ENCODE measurements around the gene ERO1B.

ERO1B gene

GRCh38 chr1:236253918-236254637 is 27.7 kb downstream of the ERO1B start:
- no peak for DNase-seq (ENCODE audit: low read depth in 1 of 2, low spot score in 1 of 2)

DNA sequence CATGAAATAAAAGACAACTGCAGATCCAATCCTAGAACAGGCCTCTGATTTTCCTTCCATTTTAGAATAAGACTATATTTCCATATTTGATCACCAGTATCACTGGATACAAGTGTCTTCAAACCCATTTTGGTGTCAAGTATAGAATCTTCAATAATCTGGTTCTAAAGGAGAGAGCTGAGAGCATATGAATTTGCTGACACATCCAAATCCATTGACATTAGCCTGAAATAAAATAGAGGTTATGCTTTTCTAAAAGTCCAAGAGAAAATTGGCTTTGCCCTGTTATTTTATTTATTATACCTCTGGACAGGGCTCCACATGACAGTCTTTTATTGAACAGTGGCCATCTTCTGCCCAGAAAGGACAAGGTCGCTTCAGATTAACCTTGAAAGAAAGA is 28.6 kb downstream of the ERO1B start:
- no peak for DNase-seq (ENCODE audit: low read depth in 1 of 2, low spot score in 1 of 2)

- DNase-seq (ENCODE audit: low read depth in 1 of 2, low spot score in 1 of 2): no peak
These were observed 30.2 kb downstream of the ERO1B start for GRCh38 chr1:236251587-236251986.

DNA sequence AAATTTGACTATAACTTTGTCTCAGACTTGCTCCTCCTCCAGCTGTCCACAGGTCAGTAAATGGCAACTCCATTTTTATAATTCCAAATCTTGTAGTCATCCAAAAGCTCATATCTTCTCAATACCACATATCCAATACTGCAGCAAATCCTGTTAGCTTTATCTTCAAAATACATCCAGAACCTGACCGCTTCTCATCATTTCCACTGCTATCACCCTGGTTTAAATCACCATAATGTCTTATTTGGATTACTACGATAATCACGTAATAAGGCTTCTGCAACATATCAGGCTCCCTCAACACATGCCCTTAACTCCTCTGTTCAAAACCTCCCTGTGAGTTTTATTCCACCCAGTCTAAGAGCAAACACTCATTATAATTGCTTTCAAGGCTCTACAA is 34.5 kb downstream of the ERO1B start:
- DNase-seq (ENCODE audit: low read depth in 1 of 2, low spot score in 1 of 2): no peak

DNA sequence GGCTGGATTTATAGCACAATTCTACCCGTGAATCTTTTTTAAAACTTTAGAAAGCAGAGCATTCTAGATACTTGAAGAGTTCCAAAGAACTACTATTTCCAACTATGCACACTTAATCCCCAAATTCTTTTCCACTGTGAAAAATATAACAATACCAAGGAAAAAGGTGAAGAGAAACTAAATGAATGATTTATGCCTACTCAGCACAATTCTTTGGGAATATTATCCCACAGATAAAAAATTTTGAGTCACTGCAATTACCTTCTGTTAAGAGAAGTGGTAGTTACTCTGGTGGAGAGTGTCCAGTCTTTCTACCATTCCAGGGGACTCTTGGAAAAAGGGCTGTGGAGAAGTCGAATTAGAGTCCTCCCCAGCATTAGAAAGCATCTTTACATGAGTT is 39.2 kb downstream of the ERO1B start:
- DNase-seq (ENCODE audit: low read depth in 1 of 2, low spot score in 1 of 2): no peak

DNA sequence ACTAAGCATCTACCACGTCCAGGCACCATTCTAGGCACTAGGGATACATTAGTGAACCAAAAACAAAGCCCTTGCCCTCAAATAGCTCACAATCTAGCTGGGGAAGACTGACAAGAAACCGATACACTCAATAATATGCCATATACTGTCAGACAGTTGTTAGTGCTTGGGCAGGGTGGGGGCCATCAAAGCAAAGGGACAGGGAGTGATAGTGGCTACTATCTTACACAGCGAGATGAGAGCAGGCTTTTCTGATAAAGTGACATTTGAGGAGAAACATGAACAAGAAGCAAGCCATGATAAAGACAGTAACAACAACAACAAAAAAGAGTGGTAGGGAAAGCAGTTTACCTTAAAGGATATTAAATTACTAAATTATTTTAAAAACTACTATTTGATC is 41.1 kb downstream of the ERO1B start:
- DNase-seq (ENCODE audit: low read depth in 1 of 2, low spot score in 1 of 2): no peak

DNA sequence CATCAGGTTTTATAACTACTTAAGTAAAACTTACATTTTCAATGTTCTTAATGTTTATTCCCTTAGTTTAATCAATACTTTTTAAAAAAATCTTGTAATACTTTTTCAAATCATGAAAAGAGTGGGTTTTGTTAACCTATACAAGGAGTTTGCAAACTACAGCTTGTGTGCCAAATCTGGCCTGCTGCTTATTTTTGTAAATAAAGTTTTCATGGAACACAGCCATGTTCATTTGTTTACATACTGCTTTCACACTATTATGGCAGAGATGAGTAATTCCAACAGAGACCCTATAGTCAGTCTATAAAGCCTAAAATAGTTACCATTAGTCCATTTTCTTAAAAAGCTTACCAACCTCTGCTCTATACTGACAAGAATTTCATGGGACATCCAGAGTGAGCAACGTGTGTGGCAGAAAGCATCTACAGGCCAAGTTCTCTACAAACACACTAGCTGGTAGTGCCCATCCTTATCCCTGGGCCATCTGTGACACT is 42.6 kb downstream of the ERO1B start:
- DNase-seq (ENCODE audit: low read depth in 1 of 2, low spot score in 1 of 2): no peak

DNA sequence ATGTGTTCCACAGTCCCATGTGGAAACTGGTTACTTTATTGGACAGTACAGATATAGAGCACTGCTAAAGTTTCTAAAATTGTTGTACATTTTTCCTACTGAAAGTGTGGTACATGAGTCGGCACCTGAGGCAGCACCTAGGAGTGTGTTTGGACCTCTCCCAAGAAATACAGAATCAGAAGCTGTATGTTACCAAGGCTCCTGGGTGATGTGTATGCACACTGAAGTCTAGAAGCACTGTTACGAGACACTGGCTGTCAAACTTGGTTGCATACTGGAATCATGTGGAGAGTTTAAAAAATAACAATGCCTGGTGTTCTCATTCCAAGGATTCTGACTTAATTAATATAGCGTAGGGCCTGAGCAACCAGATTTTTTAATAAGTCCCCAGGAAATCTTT is 46.6 kb downstream of the ERO1B start:
- DNase-seq (ENCODE audit: low read depth in 1 of 2, low spot score in 1 of 2): no peak

DNA sequence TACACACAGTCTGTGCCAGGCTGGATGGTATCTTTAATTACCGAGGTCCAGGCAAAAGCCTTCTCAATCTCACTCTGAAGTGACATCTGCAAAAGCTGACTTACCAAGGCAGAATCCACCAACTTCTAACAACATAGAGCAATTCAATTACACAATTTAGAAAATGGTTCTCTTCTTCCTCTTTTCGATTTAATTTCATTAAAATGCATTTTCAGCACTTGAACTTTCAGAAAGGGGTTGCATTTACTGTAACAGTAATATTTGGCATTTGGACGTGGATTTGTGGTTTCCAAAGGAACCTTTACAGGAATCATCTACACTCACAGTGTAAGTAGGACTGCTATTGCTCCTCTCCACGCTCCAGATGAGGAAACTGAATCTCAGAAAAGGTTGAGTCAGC is 53.3 kb downstream of the ERO1B start:
- no peak for DNase-seq (ENCODE audit: low read depth in 1 of 2, low spot score in 1 of 2)

- no peak for DNase-seq (ENCODE audit: low read depth in 1 of 2, low spot score in 1 of 2)
These were observed 59.1 kb downstream of the ERO1B start for GRCh38 chr1:236222632-236223031.

GRCh38 chr1:236220473-236220872 is 61.3 kb downstream of the ERO1B start:
- DNase-seq (ENCODE audit: low read depth in 1 of 2, low spot score in 1 of 2): no peak

GRCh38 chr1:236214761-236215160 is 67.0 kb downstream of the ERO1B start:
- no peak for DNase-seq (ENCODE audit: low read depth in 1 of 2, low spot score in 1 of 2)

DNA sequence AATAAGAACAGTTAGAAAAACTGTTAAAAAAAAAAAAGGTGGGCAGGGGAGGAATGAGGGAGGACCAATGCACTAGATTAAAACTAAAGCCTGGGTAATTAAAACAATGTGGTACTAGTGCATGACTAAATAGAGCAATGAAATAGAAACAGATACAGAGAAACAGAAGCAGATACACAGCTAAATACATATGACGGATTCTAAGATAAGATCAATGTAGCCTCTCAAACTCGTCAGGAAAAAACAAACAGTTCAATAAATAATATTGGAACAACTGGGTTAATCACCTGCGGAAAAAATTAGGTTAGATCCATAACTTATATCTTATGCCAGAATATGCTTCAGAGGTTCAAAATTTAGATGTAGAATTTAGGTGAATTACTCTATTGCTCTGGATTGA is 68.2 kb downstream of the ERO1B start:
- DNase-seq (ENCODE audit: low read depth in 1 of 2, low spot score in 1 of 2): no peak

- no peak for DNase-seq (ENCODE audit: low read depth in 1 of 2, low spot score in 1 of 2)
These were observed 69.9 kb downstream of the ERO1B start for GRCh38 chr1:236211815-236212214.

DNA sequence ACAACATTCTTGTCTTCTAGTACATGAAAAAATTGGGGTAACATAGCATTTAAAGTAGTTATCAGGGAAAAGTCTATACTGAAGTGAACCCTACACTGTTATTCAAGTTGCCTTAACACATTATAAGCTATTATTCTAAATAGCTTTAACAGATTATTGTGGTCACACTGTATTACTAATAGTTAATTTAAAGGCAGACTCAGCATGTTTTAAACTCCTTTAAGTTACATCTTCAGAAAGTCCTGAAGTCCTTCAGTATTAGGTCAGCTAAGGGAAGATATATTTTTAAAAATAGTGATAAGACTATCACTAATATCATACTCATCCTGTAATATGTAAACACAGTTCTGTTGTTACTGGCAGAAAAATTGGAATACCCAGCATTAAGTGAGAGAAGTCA is 72.0 kb downstream of the ERO1B start:
- no peak for DNase-seq (ENCODE audit: low read depth in 1 of 2, low spot score in 1 of 2)

- DNase-seq (ENCODE audit: low read depth in 1 of 2, low spot score in 1 of 2): no peak
These were observed 72.6 kb downstream of the ERO1B start for GRCh38 chr1:236209185-236209584.

- DNase-seq (ENCODE audit: low read depth in 1 of 2, low spot score in 1 of 2): no peak
These were observed 74.2 kb downstream of the ERO1B start for GRCh38 chr1:236207569-236207968.

DNA sequence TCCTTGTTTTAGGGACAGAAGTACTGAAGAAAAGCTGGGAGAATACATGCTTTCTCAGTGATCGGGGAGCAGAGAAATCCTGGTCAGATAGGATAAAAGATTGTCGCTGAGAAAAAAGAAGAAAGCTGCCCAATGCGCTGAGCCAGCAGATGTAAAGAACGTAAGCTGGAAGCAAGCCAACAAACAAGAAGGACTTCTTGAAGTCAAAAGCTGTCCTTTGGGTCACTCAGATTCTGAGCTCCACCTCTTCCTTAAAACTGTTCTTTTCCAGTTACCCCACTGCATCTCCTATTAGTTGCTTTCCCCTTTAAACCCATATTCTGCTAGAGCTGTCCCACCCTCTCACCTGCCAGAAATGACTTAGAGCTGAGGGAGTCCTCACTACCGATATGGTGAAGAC is 74.6 kb downstream of the ERO1B start:
- no peak for DNase-seq (ENCODE audit: low read depth in 1 of 2, low spot score in 1 of 2)

GRCh38 chr1:236206548-236206947 is 75.2 kb downstream of the ERO1B start:
- no peak for DNase-seq (ENCODE audit: low read depth in 1 of 2, low spot score in 1 of 2)

- DNase-seq (ENCODE audit: low read depth in 1 of 2, low spot score in 1 of 2): no peak
These were observed 77.1 kb downstream of the ERO1B start for GRCh38 chr1:236204656-236205055.

DNA sequence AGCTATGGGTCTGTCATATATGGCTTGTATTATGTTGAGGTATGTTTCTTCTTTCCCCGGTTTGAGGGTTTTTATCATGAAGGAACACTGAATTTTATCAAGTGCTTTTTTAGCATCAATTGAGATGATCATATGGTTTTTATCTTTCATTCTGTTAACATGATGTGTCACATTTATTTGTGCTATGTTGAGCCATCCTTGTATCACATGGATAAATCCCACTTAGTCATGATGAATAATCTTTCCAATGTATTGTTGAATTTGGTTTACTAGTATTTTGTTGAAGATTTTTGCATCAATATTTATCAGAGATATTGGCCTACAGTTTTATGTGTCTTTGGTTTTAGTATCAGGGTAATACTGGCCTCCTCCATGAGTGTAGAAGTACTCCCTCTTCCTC is 77.7 kb downstream of the ERO1B start:
- DNase-seq (ENCODE audit: low read depth in 1 of 2, low spot score in 1 of 2): no peak

DNA sequence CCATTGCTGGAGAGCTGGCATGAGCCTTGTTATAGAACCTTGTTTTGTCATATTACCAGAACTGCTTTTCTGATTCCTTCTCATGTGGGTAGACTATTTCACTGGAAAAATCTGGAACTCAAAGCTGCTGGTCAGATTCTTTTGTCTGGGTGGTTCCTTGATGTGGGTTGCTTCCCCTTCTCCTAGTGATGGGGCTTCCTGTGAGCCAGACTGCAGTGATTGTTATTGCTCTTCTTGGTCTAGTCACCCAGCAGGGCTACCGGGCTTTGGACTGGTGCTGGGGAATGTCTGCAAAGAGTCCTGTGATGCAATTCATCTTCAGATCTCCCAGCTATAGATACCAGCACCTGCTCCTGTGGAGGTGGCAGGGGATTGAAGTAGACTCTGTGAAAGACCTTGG is 80.0 kb downstream of the ERO1B start:
- DNase-seq (ENCODE audit: low read depth in 1 of 2, low spot score in 1 of 2): no peak

DNA sequence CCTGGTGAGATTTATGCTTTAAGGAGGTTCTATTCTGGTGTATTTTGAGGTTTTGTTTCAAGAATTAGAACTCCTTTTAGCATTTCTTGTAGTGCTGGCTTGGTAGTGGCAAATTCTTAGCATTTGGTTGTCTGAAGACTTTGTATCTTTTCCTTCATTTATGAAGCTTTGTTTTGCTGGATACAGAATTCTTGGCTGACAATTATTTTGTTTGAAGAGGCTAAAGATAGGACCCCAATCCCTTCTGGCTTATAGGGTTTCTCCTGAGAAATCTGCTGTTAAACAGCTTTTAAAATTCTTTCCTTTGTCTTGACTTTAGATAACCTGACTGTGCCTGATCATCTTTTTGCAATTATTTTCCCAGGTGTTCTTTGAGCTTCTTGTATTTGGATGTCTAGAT is 80.8 kb downstream of the ERO1B start:
- no peak for DNase-seq (ENCODE audit: low read depth in 1 of 2, low spot score in 1 of 2)
